Esophagus muscularis mucosa (tissue), 4 donors: ENCODE measurements around the gene SLC6A3. TPM values are rescaled to one million over a fixed set of nuclear protein-coding genes. Genes with fewer than 3 reads are reported as not detected.

Source experiments
- DNase-seq: peaks from one replicate; pipeline ENCODE4 v3.0.0-alpha.2; 2017; ENCODE audit errors: extremely low spot score
- H3K27ac ChIP-seq, 4 donors: fragments of 200-600 bp; sonication (generic); replicated peaks in 1 of 4; 1 replicate in 3 of 4; 2 replicates in 1 of 4; pipeline ENCODE4 v1.5.1; 2016 to 2019; ENCODE audit warnings: mild to moderate bottlenecking in 1 of 4
- H3K27me3 ChIP-seq, 4 donors: fragments of 200-600 bp; sonication (generic); one replicate each; pipeline versions ENCODE4 v1.5.1 to v1.6.0; 2016 to 2019
- H3K36me3 ChIP-seq, 4 donors: fragments of 200-600 bp; sonication (generic); one replicate each; pipeline ENCODE4 v1.5.1; 2016 to 2019
- H3K4me1 ChIP-seq, 4 donors: fragments of 200-600 bp; sonication (generic); one replicate each; pipeline ENCODE4 v1.5.1; 2016 to 2019
- H3K4me3 ChIP-seq, 4 donors: fragments of 200-600 bp; sonication (generic); 1 replicate in 2 of 4; 2 replicates in 2 of 4; pipeline ENCODE4 v1.5.1; 2016 to 2019; ENCODE audit warnings: mild to moderate bottlenecking in 4 of 4, moderate library complexity in 1 of 4
- H3K9me3 ChIP-seq, 4 donors: fragments of 200-600 bp; sonication (generic); 1 replicate in 3 of 4; 2 replicates in 1 of 4; pipeline ENCODE4 v1.5.1; 2016 to 2019
- EP300 ChIP-seq: sonication (generic); formaldehyde crosslinking; IDR thresholded peaks from one replicate; pipeline ENCODE4 v1.6.1; 2017; ENCODE audit warnings: antibody characterized with exemption
- POLR2A ChIP-seq: fragments of 450-650 bp; IDR thresholded peaks from one replicate; pipeline ENCODE4 v1.6.1; 2017; ENCODE audit warnings: antibody characterized with exemption, moderate library complexity, mild to moderate bottlenecking, low read depth
- POLR2AphosphoS5 ChIP-seq, 2 donors: sonication (generic); formaldehyde crosslinking; IDR thresholded peaks; one replicate each; pipeline ENCODE4 v1.6.1; 2017; ENCODE audit warnings: antibody characterized with exemption in 2 of 2
- WGBS: methylation state at CpG from one replicate; pipeline ENCODE4 v1.1.5; 2018; 5-methylcytosine and 5-hydroxymethylcytosine counted together
- intact Hi-C: fragments of 100-400 bp; cut with DNase I; formaldehyde crosslinking; loops from one replicate; pipeline ENCODE4 v1.15.1; 2023
- total RNA-seq, 4 donors: library from RNA; depleted of rRNA; stranded (reverse); fragments of >200 nt; gene quantifications; one replicate each; pipeline versions ENCODE4 v1.1.0 to v1.2.1, GENCODE V29; 2016
- TF ChIP-seq, protein P1 (sequence below), 3 experiments: fragments of 200-600 bp in 2 of 3; fragments of 450-650 bp in 1 of 3; sonication (generic) in 2 of 3; IDR thresholded peaks; one replicate each; pipeline ENCODE4 v1.5.1; 2017 to 2019; ENCODE audit warnings: antibody characterized with exemption in 3 of 3, mild to moderate bottlenecking in 2 of 3, moderate library complexity in 1 of 3

The SLC6A3 gene
- total RNA-seq, 4 donors from 2014 or later = 0.06 TPM; not detected in 3

DNA sequence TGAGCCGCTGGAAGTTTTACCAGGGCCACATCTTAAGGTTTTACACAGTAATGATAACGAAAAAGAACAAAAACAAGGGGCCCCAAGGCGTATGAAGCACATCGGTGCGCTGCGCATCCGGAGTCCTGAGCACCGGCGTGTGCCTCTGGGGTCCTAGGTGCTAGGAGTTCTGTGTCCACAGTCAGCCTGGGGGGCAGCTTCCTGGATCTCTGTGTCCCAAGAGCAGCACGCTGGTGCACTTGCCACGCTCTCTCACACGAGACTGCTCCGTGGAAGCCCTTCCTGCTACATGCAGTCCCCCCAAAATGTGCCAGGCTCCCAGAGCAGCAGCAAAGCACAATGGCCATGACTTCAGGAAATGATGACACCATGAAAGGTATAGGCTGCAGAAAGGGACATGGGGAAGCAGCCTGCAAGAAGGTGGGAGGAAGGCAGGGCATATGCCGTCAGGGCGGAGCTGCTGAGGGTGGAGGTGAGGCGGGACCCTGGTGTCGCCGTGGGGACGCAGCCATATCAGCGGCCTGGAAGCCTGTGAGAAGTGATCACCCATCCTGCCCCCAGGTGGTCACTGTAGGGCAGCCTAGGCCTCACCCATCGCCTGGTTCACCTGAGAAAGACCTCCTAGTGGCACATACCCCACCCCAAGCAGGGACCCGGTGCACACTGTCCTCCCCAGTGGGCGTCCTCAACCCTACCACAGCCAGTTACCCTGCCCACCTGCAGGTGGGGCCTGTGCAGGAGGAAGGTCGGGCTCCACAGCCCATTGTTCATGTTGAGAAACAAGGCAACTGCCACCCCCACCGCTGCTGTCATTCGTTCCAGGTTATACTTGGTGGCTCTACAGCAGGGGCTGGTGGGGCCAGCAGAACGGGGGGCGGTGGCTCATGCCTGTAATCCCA, 23.6 kb upstream of the SLC6A3 start:
- 91% methylated on average over 21 of the region's 28 CpGs for WGBS
- H3K4me1 ChIP-seq = no peaks in the 10 kb centered on the region
- DNase-seq = no peak
- no peak overlapping the region for H3K4me3 ChIP-seq
- H3K9me3 ChIP-seq = no peaks in the 10 kb centered on the region
- intact Hi-C loops = no loop called here
- no peak for TF ChIP-seq POLR2AphosphoS5 (IDR thresholded peaks at IDR 0.05)
- no peak for TF ChIP-seq EP300
- TF ChIP-seq POLR2A = no peak
- TF ChIP-seq, protein P1, sequence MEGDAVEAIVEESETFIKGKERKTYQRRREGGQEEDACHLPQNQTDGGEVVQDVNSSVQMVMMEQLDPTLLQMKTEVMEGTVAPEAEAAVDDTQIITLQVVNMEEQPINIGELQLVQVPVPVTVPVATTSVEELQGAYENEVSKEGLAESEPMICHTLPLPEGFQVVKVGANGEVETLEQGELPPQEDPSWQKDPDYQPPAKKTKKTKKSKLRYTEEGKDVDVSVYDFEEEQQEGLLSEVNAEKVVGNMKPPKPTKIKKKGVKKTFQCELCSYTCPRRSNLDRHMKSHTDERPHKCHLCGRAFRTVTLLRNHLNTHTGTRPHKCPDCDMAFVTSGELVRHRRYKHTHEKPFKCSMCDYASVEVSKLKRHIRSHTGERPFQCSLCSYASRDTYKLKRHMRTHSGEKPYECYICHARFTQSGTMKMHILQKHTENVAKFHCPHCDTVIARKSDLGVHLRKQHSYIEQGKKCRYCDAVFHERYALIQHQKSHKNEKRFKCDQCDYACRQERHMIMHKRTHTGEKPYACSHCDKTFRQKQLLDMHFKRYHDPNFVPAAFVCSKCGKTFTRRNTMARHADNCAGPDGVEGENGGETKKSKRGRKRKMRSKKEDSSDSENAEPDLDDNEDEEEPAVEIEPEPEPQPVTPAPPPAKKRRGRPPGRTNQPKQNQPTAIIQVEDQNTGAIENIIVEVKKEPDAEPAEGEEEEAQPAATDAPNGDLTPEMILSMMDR (IDR thresholded peaks at IDR 0.05) = no peak
- H3K27ac ChIP-seq = no peak overlapping the region
- H3K36me3 ChIP-seq = peaks cover 14 to 88% (median 50%) of the 10 kb centered on the region in 4 donors
- H3K27me3 ChIP-seq = no peaks in the 10 kb centered on the region

- no peaks in the 10 kb centered on the region for H3K9me3 ChIP-seq
- DNase-seq = no peak
- intact Hi-C loops = no loop called here
- no peak overlapping the region for H3K4me3 ChIP-seq
- no peaks in the 10 kb centered on the region for H3K27me3 ChIP-seq
- WGBS = 71% methylated on average over 12 of the region's 15 CpGs
- no peaks in the 10 kb centered on the region for H3K4me1 ChIP-seq
- H3K27ac ChIP-seq = no peak overlapping the region
- TF ChIP-seq POLR2AphosphoS5 (IDR thresholded peaks at IDR 0.05) = no peak
- TF ChIP-seq, protein P1 (IDR thresholded peaks at IDR 0.05) = peak in 1 of 3 experiments; percentile 42
- peaks cover 18 to 88% (median 53%) of the 10 kb centered on the region in 4 donors for H3K36me3 ChIP-seq
Measured at GRCh38 chr5:1468247-1468612, 23.0 kb upstream of the SLC6A3 start.

DNA sequence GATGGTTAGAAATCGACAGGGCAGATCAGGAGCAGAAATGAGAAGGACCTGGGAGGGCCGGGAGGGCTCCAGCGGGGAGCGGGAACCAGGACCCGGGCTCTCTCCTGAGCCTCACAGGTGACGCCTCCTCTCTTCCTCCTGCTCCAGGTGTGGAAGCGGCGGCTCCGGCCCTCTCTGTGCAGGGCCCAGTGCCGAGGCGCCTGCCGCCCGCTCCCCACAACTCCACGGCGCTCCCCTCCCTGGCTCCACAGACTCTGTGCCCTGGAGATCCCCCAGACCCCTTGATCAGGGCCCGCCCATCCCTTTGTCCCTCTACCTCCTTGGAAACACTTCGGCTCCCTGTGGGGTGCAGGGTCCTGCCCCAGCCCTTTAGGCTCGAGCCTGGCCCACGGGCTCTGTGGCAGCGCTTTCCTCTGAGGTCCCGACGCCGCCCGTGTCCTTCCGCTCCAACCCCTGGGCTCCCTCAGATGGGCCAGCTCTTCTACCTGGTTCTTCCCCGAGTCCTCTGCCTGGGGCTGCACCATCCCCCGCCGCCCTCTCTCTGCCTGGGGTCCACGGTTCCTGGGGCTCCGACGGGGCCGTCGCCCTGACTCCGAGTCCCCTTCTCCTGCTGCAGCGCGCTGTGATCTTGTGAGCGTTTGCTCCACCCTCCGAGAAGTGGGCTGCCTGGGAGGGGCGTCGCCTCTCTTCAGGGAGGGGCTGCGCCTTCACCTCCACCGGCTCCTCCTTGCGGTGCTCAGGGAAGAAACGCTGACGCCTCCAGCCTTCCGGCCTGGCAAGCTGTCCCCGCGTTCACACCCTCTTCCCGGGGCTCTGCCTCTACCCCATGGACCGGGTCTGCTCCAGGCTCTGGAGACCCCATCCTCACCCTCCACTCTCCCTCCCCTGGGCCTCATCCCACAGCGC, 22.4 kb upstream of the SLC6A3 start:
- Histone ChIP-seq H3K36me3 (peaks cover 20 to 88% (median 54%) of the 10 kb centered on the region in 4 donors), H3K4me1 (no peaks in the 10 kb centered on the region), H3K27ac (no peak overlapping the region), H3K27me3 (no peaks in the 10 kb centered on the region), H3K4me3 (no peak overlapping the region), H3K9me3 (no peaks in the 10 kb centered on the region)
- intact Hi-C loops = no loop called here
- no peak for DNase-seq
- TF ChIP-seq EP300 (no peak), POLR2A (no peak), POLR2AphosphoS5 (IDR thresholded peaks at IDR 0.05) (no peak)
- 94% methylated on average over 50 of the region's 51 CpGs for WGBS

DNA sequence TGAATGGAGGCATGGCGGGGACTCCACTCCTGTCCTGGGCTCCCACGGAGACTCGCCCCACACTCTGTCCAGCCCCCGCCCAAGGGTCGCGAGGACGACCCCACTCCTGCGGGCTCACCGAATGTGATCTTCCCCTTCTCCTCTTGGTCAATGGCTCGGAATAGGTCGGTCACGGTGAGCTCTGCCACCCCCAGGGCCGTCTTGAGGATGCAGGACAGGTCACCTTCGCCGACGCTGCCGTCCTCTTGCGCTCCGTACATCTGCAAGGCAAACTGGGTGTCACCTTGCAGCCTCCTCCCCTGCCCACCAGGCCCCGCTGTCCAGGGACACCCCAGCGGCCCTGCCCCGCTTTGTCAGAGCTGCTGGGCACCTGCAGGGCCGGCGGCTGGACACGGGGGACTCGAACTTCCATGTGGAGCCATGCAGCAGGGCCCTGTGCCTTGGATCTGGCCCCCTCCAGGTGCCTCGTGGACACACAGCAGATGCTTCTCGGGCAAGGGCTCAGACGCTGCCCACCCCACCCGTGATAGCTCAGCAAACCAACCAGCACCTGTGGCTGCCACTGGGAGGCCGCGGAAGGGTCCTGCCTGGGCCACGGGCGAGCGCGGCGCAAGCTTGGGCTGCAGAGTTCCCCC, 21.5 kb upstream of the SLC6A3 start:
- no peak for DNase-seq
- H3K36me3 ChIP-seq = peaks cover 26 to 88% (median 59%) of the 10 kb centered on the region in 4 donors
- TF ChIP-seq EP300 (no peak), POLR2AphosphoS5 (IDR thresholded peaks at IDR 0.05) (no peak), POLR2A (no peak)
- TF ChIP-seq, protein P1 (IDR thresholded peaks at IDR 0.05) = no peak

More for the DNA sequence above, 21.5 kb upstream of the SLC6A3 start:
- H3K27ac ChIP-seq = no peak overlapping the region
- H3K27me3 ChIP-seq = no peaks in the 10 kb centered on the region
- H3K4me1 ChIP-seq = no peaks in the 10 kb centered on the region
- WGBS = 94% methylated on average over 28 of the region's 37 CpGs
- no peak overlapping the region for H3K4me3 ChIP-seq
- no peaks in the 10 kb centered on the region for H3K9me3 ChIP-seq
- intact Hi-C loops = no loop called here
